Ovary (tissue), 3 donors: ENCODE measurements around the gene SGMS1.
"Not testable (repeated sequence)": the region's sequence is repeated elsewhere in the genome, so short reads cannot be mapped to it uniquely, and the experiment has no call there.

Source experiments
- POLR2A ChIP-seq: fragments of 450-650 bp; IDR thresholded peaks from one replicate; pipeline ENCODE4 v1.6.1; 2017; ENCODE audit warnings: antibody characterized with exemption, mild to moderate bottlenecking, moderate library complexity
- TF ChIP-seq, protein P1 (sequence below), 3 donors: fragments of 450-650 bp in 2 of 3; fragments of 200-600 bp in 1 of 3; IDR thresholded peaks; one replicate each; pipeline versions ENCODE4 v1.5.1 to v1.8.0; 2016 to 2022; ENCODE audit warnings: antibody characterized with exemption in 3 of 3, mild to moderate bottlenecking in 1 of 3
- donor health status: DM: no; HTN: no; CAD: no.

- TF ChIP-seq, protein P1, sequence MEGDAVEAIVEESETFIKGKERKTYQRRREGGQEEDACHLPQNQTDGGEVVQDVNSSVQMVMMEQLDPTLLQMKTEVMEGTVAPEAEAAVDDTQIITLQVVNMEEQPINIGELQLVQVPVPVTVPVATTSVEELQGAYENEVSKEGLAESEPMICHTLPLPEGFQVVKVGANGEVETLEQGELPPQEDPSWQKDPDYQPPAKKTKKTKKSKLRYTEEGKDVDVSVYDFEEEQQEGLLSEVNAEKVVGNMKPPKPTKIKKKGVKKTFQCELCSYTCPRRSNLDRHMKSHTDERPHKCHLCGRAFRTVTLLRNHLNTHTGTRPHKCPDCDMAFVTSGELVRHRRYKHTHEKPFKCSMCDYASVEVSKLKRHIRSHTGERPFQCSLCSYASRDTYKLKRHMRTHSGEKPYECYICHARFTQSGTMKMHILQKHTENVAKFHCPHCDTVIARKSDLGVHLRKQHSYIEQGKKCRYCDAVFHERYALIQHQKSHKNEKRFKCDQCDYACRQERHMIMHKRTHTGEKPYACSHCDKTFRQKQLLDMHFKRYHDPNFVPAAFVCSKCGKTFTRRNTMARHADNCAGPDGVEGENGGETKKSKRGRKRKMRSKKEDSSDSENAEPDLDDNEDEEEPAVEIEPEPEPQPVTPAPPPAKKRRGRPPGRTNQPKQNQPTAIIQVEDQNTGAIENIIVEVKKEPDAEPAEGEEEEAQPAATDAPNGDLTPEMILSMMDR (IDR thresholded peaks at IDR 0.05): not testable (repeated sequence)
- not testable (repeated sequence) for TF ChIP-seq POLR2A
Observed at GRCh38 chr10:50647350-50647749, 23.6 kb upstream of the SGMS1 start.
